HEK293 (cell line): Measurements from ENCODE around the gene RNU5B-1.

ENCODE experiments used
- CTCF ChIA-PET: fragments of 350-600 bp; formaldehyde crosslinking; extraction: SDS; loops from one replicate; lab custom pipeline; 2021; ENCODE audit warnings: antibody characterized with exemption; lab: Yijun Ruan, JAX
- POLR2A ChIA-PET: fragments of 300-600 bp; formaldehyde crosslinking; extraction: SDS; loops from one replicate; lab custom pipeline; 2020; ENCODE audit warnings: antibody characterized with exemption, inconsistent platforms; lab: Yijun Ruan, JAX
- H3K27ac ChIP-seq: fragments of 200-500 bp; sonication (Bioruptor generic); 2 replicates; pipeline ENCODE4 v1.5.1; 2014; ENCODE audit warnings: low read depth, low read length, control low read depth, inconsistent platforms; ENCODE audit errors: extremely low read depth
- H3K36me3 ChIP-seq, 2 experiments: fragments of 200-500 bp in 1 of 2; sonication (Bioruptor generic) in 1 of 2; 1 replicate in 1 of 2; 2 replicates in 1 of 2; pipeline ENCODE4 v1.5.1; 2014 to 2017; ENCODE audit warnings: inconsistent platforms in 2 of 2, low read length in 2 of 2; ENCODE audit not compliant: control insufficient read depth in 2 of 2, insufficient read depth in 1 of 2
- H3K4me1 ChIP-seq: fragments of 200-500 bp; sonication (Bioruptor generic); 2 replicates; pipeline ENCODE4 v1.5.1; 2014; ENCODE audit warnings: mild to moderate bottlenecking, low read length, inconsistent platforms; ENCODE audit not compliant: control insufficient read depth, insufficient read depth
- H3K4me3 ChIP-seq: 2 replicates; pipeline ENCODE4 v1.5.1; 2011; ENCODE audit warnings: low read depth, mild to moderate bottlenecking, control low read depth, low read length, moderate library complexity
- H3K9me3 ChIP-seq: fragments of 200-500 bp; sonication (Bioruptor generic); 2 replicates; pipeline ENCODE4 v1.5.1; 2014; ENCODE audit warnings: low read depth, low read length, inconsistent platforms; ENCODE audit not compliant: control insufficient read depth, insufficient read depth
- EGR2 ChIP-seq: fragments of 450-650 bp; formaldehyde crosslinking; IDR thresholded peaks from 2 replicates; pipeline ENCODE4 v1.5.1; 2016; ENCODE audit warnings: low read depth, missing biosample characterization, missing genetic modification characterization
- GLIS1 ChIP-seq: fragments of 450-650 bp; formaldehyde crosslinking; IDR thresholded peaks from 2 replicates; pipeline ENCODE4 v1.5.1; 2016; ENCODE audit warnings: missing biosample characterization, missing genetic modification characterization
- KLF17 ChIP-seq: fragments of 450-650 bp; formaldehyde crosslinking; IDR thresholded peaks from 2 replicates; pipeline ENCODE4 v1.5.1; 2016; ENCODE audit warnings: missing biosample characterization, missing genetic modification characterization
- MEIS1 ChIP-seq: sonication (generic); formaldehyde crosslinking; IDR thresholded peaks from 2 replicates; pipeline ENCODE4 v1.8.1; 2022; ENCODE audit warnings: missing genetic modification reagents, mild to moderate bottlenecking, borderline replicate concordance
- SCRT2 ChIP-seq: fragments of 450-650 bp; formaldehyde crosslinking; IDR thresholded peaks from 2 replicates; pipeline ENCODE4 v1.5.1; 2016; ENCODE audit warnings: missing biosample characterization, missing genetic modification characterization
- SP2 ChIP-seq: fragments of 450-650 bp; formaldehyde crosslinking; IDR thresholded peaks from 2 replicates; pipeline ENCODE4 v1.5.1; 2016; ENCODE audit warnings: missing biosample characterization, missing genetic modification characterization
- ZBTB17 ChIP-seq: fragments of 450-650 bp; formaldehyde crosslinking; IDR thresholded peaks from 2 replicates; pipeline ENCODE4 v1.5.1; 2016; ENCODE audit warnings: missing biosample characterization, missing genetic modification characterization
- ZFHX2 ChIP-seq: fragments of 450-650 bp; formaldehyde crosslinking; conservative IDR thresholded peaks from 2 replicates; pipeline ENCODE4 v1.5.1; 2016; ENCODE audit warnings: missing biosample characterization, missing genetic modification characterization
- ZFP41 ChIP-seq: fragments of 450-650 bp; formaldehyde crosslinking; IDR thresholded peaks from 2 replicates; pipeline ENCODE4 v1.5.1; 2016; ENCODE audit warnings: missing biosample characterization, missing genetic modification characterization, borderline replicate concordance
- ZIC2 ChIP-seq: fragments of 450-650 bp; formaldehyde crosslinking; IDR thresholded peaks from 2 replicates; pipeline ENCODE4 v1.5.1; 2016; ENCODE audit warnings: missing biosample characterization, missing genetic modification characterization
- ZNF133 ChIP-seq: fragments of 450-650 bp; formaldehyde crosslinking; IDR thresholded peaks from 2 replicates; pipeline ENCODE4 v1.5.1; 2016; ENCODE audit warnings: missing biosample characterization, missing genetic modification characterization
- ZNF311 ChIP-seq: fragments of 450-650 bp; formaldehyde crosslinking; IDR thresholded peaks from 2 replicates; pipeline ENCODE4 v1.5.1; 2017; ENCODE audit warnings: missing biosample characterization, missing genetic modification characterization, borderline replicate concordance
- ZNF335 ChIP-seq: fragments of 450-650 bp; formaldehyde crosslinking; conservative IDR thresholded peaks from 2 replicates; pipeline ENCODE4 v1.5.1; 2016; ENCODE audit warnings: missing biosample characterization, missing genetic modification characterization
- ZNF398 ChIP-seq: fragments of 450-650 bp; formaldehyde crosslinking; IDR thresholded peaks from 2 replicates; pipeline ENCODE4 v1.5.1; 2017; ENCODE audit warnings: missing biosample characterization, missing genetic modification characterization
- ZNF521 ChIP-seq: fragments of 450-650 bp; formaldehyde crosslinking; IDR thresholded peaks from 2 replicates; pipeline ENCODE4 v1.5.1; 2017; ENCODE audit warnings: missing biosample characterization, mild to moderate bottlenecking, missing genetic modification characterization
- ZNF600 ChIP-seq: fragments of 450-650 bp; formaldehyde crosslinking; IDR thresholded peaks from 2 replicates; pipeline ENCODE4 v1.5.1; 2016; ENCODE audit warnings: missing biosample characterization, missing genetic modification characterization
- ZNF621 ChIP-seq: fragments of 450-650 bp; formaldehyde crosslinking; IDR thresholded peaks from 2 replicates; pipeline ENCODE4 v1.5.1; 2017; ENCODE audit warnings: missing biosample characterization, missing genetic modification characterization
- ZNF629 ChIP-seq: fragments of 450-650 bp; formaldehyde crosslinking; IDR thresholded peaks from 2 replicates; pipeline ENCODE4 v1.5.1; 2017; ENCODE audit warnings: missing biosample characterization, missing genetic modification characterization
- ZNF707 ChIP-seq: fragments of 450-650 bp; formaldehyde crosslinking; IDR thresholded peaks from 2 replicates; pipeline ENCODE4 v1.5.1; 2016; ENCODE audit warnings: missing biosample characterization, missing genetic modification characterization
- ZNF837 ChIP-seq: fragments of 450-650 bp; formaldehyde crosslinking; IDR thresholded peaks from 2 replicates; pipeline ENCODE4 v1.5.1; 2016; ENCODE audit warnings: missing biosample characterization, missing genetic modification characterization
- ZXDB ChIP-seq: fragments of 450-650 bp; formaldehyde crosslinking; IDR thresholded peaks from 2 replicates; pipeline ENCODE4 v1.5.1; 2016; ENCODE audit warnings: missing biosample characterization, missing genetic modification characterization
- TF ChIP-seq, protein P1 (sequence below): fragments of 450-650 bp; formaldehyde crosslinking; IDR thresholded peaks from 2 replicates; pipeline ENCODE4 v1.5.1; 2016; ENCODE audit warnings: missing biosample characterization, missing genetic modification characterization
- TF ChIP-seq, protein P2 (sequence below): fragments of 450-650 bp; formaldehyde crosslinking; IDR thresholded peaks from 2 replicates; pipeline ENCODE4 v1.5.1; 2016; ENCODE audit warnings: missing biosample characterization, missing genetic modification characterization

Gene RNU5B-1

DNA sequence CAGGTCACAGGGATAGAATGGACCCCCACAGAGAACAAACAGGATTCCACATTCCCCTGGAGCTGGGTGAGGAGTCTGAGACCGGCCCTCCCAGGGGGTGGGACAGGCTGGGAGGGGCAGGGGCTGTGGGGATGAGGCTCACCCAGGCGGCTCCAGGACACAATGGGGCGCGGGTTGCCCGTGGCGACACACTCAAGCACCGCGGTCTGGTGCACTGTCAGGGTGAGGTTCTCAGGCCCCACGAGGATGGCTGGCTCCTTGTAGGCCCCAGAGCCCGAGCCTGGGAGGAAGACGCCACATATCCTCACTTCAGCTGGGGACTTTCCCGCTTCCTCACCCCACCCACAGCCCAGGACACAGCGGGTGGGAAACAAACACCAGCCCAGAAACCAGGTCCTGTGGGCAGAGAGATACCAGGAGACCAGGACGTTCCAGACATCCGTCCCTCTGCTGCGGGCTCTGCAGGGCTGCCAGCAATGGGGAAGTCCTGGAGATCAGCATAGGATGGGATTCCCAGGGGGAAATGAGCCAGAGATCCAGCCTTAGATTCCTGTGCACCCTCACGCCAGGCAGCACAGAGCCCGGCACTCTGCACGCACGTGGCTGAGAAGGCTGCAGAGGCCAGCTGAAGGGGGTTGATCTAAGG is 30.2 kb downstream of the RNU5B-1 start:
- CTCF ChIA-PET: interaction anchor here (0.6 to 1.6 kb wide), 5 partner anchors 14 to 51 kb away, joined by 3 to 5 read pairs (median 4); no protein-coding TSS in a partner anchor
- Histone ChIP-seq H3K4me3 (no peak overlapping the region), H3K4me1 (peaks cover 4% of the 10 kb centered on the region), H3K27ac (no peak overlapping the region), H3K36me3 (no peaks in the 10 kb centered on the region), H3K9me3 (no peaks in the 10 kb centered on the region)
- TF ChIP-seq EGR2 (tag by site-specific recombination): peak; percentile 21; the same call in 1 of the 2 replicates
- peak; percentile 99 for TF ChIP-seq GLIS1 (tag by site-specific recombination)
- TF ChIP-seq SP2 (tag by site-specific recombination): peak; percentile 40
- peak; percentile 34 for TF ChIP-seq ZFHX2
- no peak for TF ChIP-seq ZNF707 (tag by site-specific recombination)
- TF ChIP-seq ZNF133 (tag by site-specific recombination): no peak
- TF ChIP-seq ZNF398 (tag by site-specific recombination): 0 out of 2 replicates have a peak, but pooled peaks have one; percentile 19
- peak; percentile 86 for TF ChIP-seq ZIC2
- peak; percentile 71 for TF ChIP-seq ZNF600 (tag by site-specific recombination)
- TF ChIP-seq KLF17: 0 out of 2 replicates have a peak, but pooled peaks have one; percentile 15
- POLR2A ChIA-PET: interaction anchor here (0.6 kb wide), 1 partner anchor 9 kb away, joined by 5 read pairs; no protein-coding TSS in a partner anchor

- POLR2A ChIA-PET: interaction anchor here (0.6 kb wide), 1 partner anchor 10 kb away, joined by 5 read pairs; no protein-coding TSS in a partner anchor
- no peak overlapping the region for H3K27ac ChIP-seq
- TF ChIP-seq ZNF521 (tag by site-specific recombination) (no peak), ZNF629 (tag by site-specific recombination) (no peak), ZNF311 (tag by site-specific recombination) (no peak), ZXDB (no peak), MEIS1 (CRISPR knock-in tag) (no peak), ZNF621 (no peak), ZBTB17 (tag by site-specific recombination) (0 out of 2 replicates have a peak, but pooled peaks have one; percentile 20), ZNF837 (tag by site-specific recombination) (no peak), ZNF335 (no peak), ZFP41 (tag by site-specific recombination) (no peak), SCRT2 (tag by site-specific recombination) (peak; percentile 60)
- TF ChIP-seq, protein P1, sequence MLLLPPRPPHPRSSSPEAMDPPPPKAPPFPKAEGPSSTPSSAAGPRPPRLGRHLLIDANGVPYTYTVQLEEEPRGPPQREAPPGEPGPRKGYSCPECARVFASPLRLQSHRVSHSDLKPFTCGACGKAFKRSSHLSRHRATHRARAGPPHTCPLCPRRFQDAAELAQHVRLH (tag by site-specific recombination): no peak
- TF ChIP-seq, protein P2, sequence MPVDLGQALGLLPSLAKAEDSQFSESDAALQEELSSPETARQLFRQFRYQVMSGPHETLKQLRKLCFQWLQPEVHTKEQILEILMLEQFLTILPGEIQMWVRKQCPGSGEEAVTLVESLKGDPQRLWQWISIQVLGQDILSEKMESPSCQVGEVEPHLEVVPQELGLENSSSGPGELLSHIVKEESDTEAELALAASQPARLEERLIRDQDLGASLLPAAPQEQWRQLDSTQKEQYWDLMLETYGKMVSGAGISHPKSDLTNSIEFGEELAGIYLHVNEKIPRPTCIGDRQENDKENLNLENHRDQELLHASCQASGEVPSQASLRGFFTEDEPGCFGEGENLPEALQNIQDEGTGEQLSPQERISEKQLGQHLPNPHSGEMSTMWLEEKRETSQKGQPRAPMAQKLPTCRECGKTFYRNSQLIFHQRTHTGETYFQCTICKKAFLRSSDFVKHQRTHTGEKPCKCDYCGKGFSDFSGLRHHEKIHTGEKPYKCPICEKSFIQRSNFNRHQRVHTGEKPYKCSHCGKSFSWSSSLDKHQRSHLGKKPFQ: no peak
- TF ChIP-seq, all 188 proteins: peak for 2
- CTCF ChIA-PET: interaction anchor here (1.1 to 4.1 kb wide), 3 partner anchors 14 to 50 kb away, joined by 3 to 20 read pairs (median 4); no protein-coding TSS in a partner anchor
- Histone ChIP-seq H3K36me3 (no peaks in the 10 kb centered on the region), H3K4me3 (no peak overlapping the region), H3K4me1 (peaks cover 4% of the 10 kb centered on the region), H3K9me3 (no peaks in the 10 kb centered on the region)
Observed at GRCh38 chr15:65335278-65336055, 31.0 kb downstream of the RNU5B-1 start.
